H1 (cell line): Measurements from ENCODE around the gene MED12L. TPM values are rescaled to one million over a fixed set of nuclear protein-coding genes. Genes with fewer than 3 reads are reported as not detected.
A peak's percentile ranks its signal among the peaks of the same experiment; 100 is the strongest.

Experiments used
- CTCF ChIA-PET: fragments of 300-600 bp; sonication (Branson Sonifier 250); formaldehyde crosslinking; loops from one replicate; lab custom pipeline; 2021; ENCODE audit not compliant: partially characterized antibody; lab: Charles Lee
- POLR2A ChIA-PET: fragments of 300-600 bp; sonication (Branson Sonifier 250); formaldehyde crosslinking; loops from one replicate; lab custom pipeline; 2021; ENCODE audit warnings: inconsistent platforms; ENCODE audit not compliant: partially characterized antibody; lab: Charles Lee
- DNase-seq, 2 experiments: peaks; one replicate each; pipeline versions ENCODE4 v3.0.0 to v3.0.0-alpha.2; 2010 to 2022; ENCODE audit warnings: low spot score in 2 of 2, low read depth in 1 of 2, mixed read lengths in 1 of 2
- FAIRE-seq: peaks from 2 replicates; lab custom pipeline; 2011; peaks lifted over from hg19 to GRCh38; lab: Jason Lieb, UNC
- H2AFZ ChIP-seq: 2 replicates; pipeline ENCODE4 v1.8.1; 2012; ENCODE audit warnings: low read length, inconsistent platforms
- H2AK5ac ChIP-seq: 2 replicates; pipeline ENCODE4 v1.6.1; 2013; ENCODE audit warnings: low read depth, low read length
- H2BK120ac ChIP-seq: replicated peaks from 2 replicates; pipeline ENCODE3; 2013; ENCODE audit warnings: low read depth, low read length, inconsistent platforms
- H2BK12ac ChIP-seq: 2 replicates; pipeline ENCODE4 v1.6.1; 2013; ENCODE audit warnings: low read depth, low read length
- H2BK15ac ChIP-seq: 2 replicates; pipeline ENCODE4 v1.6.1; 2013; ENCODE audit warnings: low read length
- H2BK20ac ChIP-seq: 2 replicates; pipeline ENCODE4 v1.6.1; 2013; ENCODE audit warnings: low read length
- H2BK5ac ChIP-seq: 2 replicates; pipeline ENCODE4 v1.6.1; 2013; ENCODE audit warnings: low read depth, low read length
- H3K14ac ChIP-seq: 2 replicates; pipeline ENCODE4 v1.6.1; 2013; ENCODE audit warnings: inconsistent platforms; ENCODE audit not compliant: insufficient read length
- H3K18ac ChIP-seq: 2 replicates; pipeline ENCODE4 v1.6.1; 2013; ENCODE audit warnings: low read length; ENCODE audit errors: extremely low read depth
- H3K23ac ChIP-seq: 2 replicates; pipeline ENCODE4 v1.6.1; 2013; ENCODE audit warnings: inconsistent platforms; ENCODE audit not compliant: insufficient read length
- H3K23me2 ChIP-seq: 2 replicates; pipeline ENCODE4 v1.6.1; 2013; ENCODE audit warnings: low read depth, low read length
- H3K27ac ChIP-seq: 2 replicates; pipeline ENCODE4 v1.6.1; 2011; ENCODE audit warnings: low read depth, low read length, inconsistent platforms
- H3K27me3 ChIP-seq, 4 experiments: replicated peaks in 1 of 4; 1 replicate in 1 of 4; 2 replicates in 3 of 4; pipeline versions ENCODE4 v1.6.1 to v1.8.1; 2011 to 2013; ENCODE audit warnings: low read length in 3 of 4, mild to moderate bottlenecking in 3 of 4, inconsistent platforms in 2 of 4, mixed read lengths in 2 of 4, moderate library complexity in 1 of 4; ENCODE audit not compliant: control insufficient read depth in 3 of 4, insufficient read depth in 3 of 4; ENCODE audit errors: extremely low read depth in 1 of 4
- H3K36me3 ChIP-seq, 4 experiments: 2 replicates each; pipeline versions ENCODE4 v1.6.1 to v1.8.1; 2011 to 2013; ENCODE audit warnings: mild to moderate bottlenecking in 4 of 4, low read length in 3 of 4, moderate library complexity in 2 of 4, control low read depth in 1 of 4, inconsistent platforms in 1 of 4; ENCODE audit not compliant: insufficient read depth in 4 of 4, control insufficient read depth in 2 of 4
- H3K4ac ChIP-seq: replicated peaks from 2 replicates; pipeline ENCODE3; 2013; ENCODE audit warnings: low read length, low read depth, mixed read lengths, inconsistent platforms; ENCODE audit not compliant: insufficient read length
- H3K4me1 ChIP-seq, 4 experiments: replicated peaks in 1 of 4; 1 replicate in 1 of 4; 2 replicates in 3 of 4; pipeline versions ENCODE4 v1.6.1 to v1.8.1; 2011 to 2013; ENCODE audit warnings: low read length in 3 of 4, inconsistent platforms in 2 of 4, mixed read lengths in 1 of 4; ENCODE audit not compliant: insufficient read depth in 4 of 4, control insufficient read depth in 3 of 4
- H3K4me2 ChIP-seq, 2 experiments: 2 replicates each; pipeline versions ENCODE4 v1.6.1 to v1.8.1; 2011 to 2013; ENCODE audit warnings: low read depth in 2 of 2, low read length in 2 of 2, control low read depth in 1 of 2, inconsistent platforms in 1 of 2, mild to moderate bottlenecking in 1 of 2; ENCODE audit not compliant: insufficient read depth in 1 of 2
- H3K4me3 ChIP-seq, 4 experiments: fragments of 200-600, 300-600 bp in 1 of 4; sonication (generic), shearing (Covaris generic), sonication (Bioruptor Twin) in 1 of 4; 2 replicates each; pipeline versions ENCODE4 v1.5.1 to v1.8.1; 2011 to 2016; ENCODE audit warnings: low read length in 4 of 4, low read depth in 3 of 4, control low read depth in 2 of 4, inconsistent platforms in 2 of 4, mild to moderate bottlenecking in 2 of 4, mixed read lengths in 1 of 4, moderate library complexity in 1 of 4; ENCODE audit not compliant: insufficient read depth in 2 of 4; ENCODE audit errors: extremely low read depth in 1 of 4
- H3K56ac ChIP-seq: replicated peaks from 2 replicates; pipeline ENCODE3; 2013; ENCODE audit warnings: low read depth, mild to moderate bottlenecking, mixed read lengths, low read length, inconsistent platforms; ENCODE audit not compliant: insufficient read length
- H3K79me1 ChIP-seq: 2 replicates; pipeline ENCODE4 v1.6.1; 2013; ENCODE audit warnings: low read depth, low read length, control low read depth
- H3K79me2 ChIP-seq, 2 experiments: 2 replicates each; pipeline versions ENCODE4 v1.6.1 to v1.8.1; 2012 to 2013; ENCODE audit warnings: low read length in 2 of 2, mild to moderate bottlenecking in 2 of 2, inconsistent platforms in 1 of 2; ENCODE audit not compliant: insufficient read depth in 2 of 2, control insufficient read depth in 1 of 2
- H3K9ac ChIP-seq, 4 experiments: replicated peaks in 1 of 4; 1 replicate in 1 of 4; 2 replicates in 3 of 4; pipeline versions ENCODE4 v1.6.1 to v1.8.1; 2011 to 2013; ENCODE audit warnings: low read depth in 3 of 4, low read length in 3 of 4, control low read depth in 2 of 4, mild to moderate bottlenecking in 2 of 4, moderate library complexity in 2 of 4, inconsistent platforms in 1 of 4; ENCODE audit errors: extremely low read depth in 1 of 4
- H3K9me3 ChIP-seq, 2 experiments: 2 replicates each; pipeline versions ENCODE4 v1.6.1 to v1.8.1; 2012 to 2013; ENCODE audit warnings: mild to moderate bottlenecking in 2 of 2, moderate library complexity in 2 of 2, control low read depth in 1 of 2, inconsistent platforms in 1 of 2, low read depth in 1 of 2, low read length in 1 of 2, mixed read lengths in 1 of 2; ENCODE audit not compliant: insufficient read depth in 2 of 2
- H4K20me1 ChIP-seq, 2 experiments: replicated peaks in 1 of 2; 2 replicates each; pipeline versions ENCODE3 to v1.8.1; 2011 to 2013; ENCODE audit warnings: inconsistent platforms in 2 of 2, low read length in 2 of 2, mild to moderate bottlenecking in 1 of 2; ENCODE audit not compliant: insufficient read depth in 2 of 2, control insufficient read depth in 1 of 2
- H4K5ac ChIP-seq: 2 replicates; pipeline ENCODE4 v1.6.1; 2013; ENCODE audit warnings: low read length, low read depth, mixed read lengths, inconsistent platforms; ENCODE audit not compliant: insufficient read length
- H4K8ac ChIP-seq: 2 replicates; pipeline ENCODE4 v1.8.0; 2013; ENCODE audit warnings: mild to moderate bottlenecking, moderate library complexity, low read length, inconsistent platforms; ENCODE audit not compliant: insufficient read depth; ENCODE audit errors: extremely low read depth
- H4K91ac ChIP-seq: replicated peaks from 2 replicates; pipeline ENCODE3; 2013; ENCODE audit warnings: low read length, mixed read lengths, inconsistent platforms; ENCODE audit not compliant: insufficient read length
- ASH2L ChIP-seq: fragments of 200-600, 300-600 bp; sonication (generic); IDR thresholded peaks from one replicate; pipeline ENCODE4 v1.7.1; 2017; ENCODE audit warnings: low read length
- SIN3A ChIP-seq, 2 experiments: IDR thresholded peaks in 1 of 2; conservative IDR thresholded peaks in 1 of 2; 2 replicates each; pipeline ENCODE4 v1.6.1; 2011 to 2012; ENCODE audit warnings: low read length in 2 of 2, improper control_type of control experiment in 1 of 2, low read depth in 1 of 2, mild to moderate bottlenecking in 1 of 2
- TEAD4 ChIP-seq: IDR thresholded peaks from 2 replicates; pipeline ENCODE4 v1.6.1; 2012; ENCODE audit warnings: low read depth, low read length, inconsistent platforms, mixed read lengths
- polyA plus RNA-seq, 7 experiments: library from polyadenylated mRNA; depleted of rRNA in 3 of 7; stranded (reverse) in 5 of 7; unstranded in 2 of 7; fragments of >200 nt in 5 of 7; fragments of 200-250 nt in 2 of 7; gene quantifications; 1 replicate in 5 of 7; 2 replicates in 1 of 7; 4 replicates in 1 of 7; pipeline versions ENCODE4 v1.2.1 to v1.2.3, GENCODE V29; 2011 to 2013; ENCODE audit warnings: missing spikeins in 2 of 7, mixed read lengths in 2 of 7
- total RNA-seq: library from RNA; stranded (reverse); fragmentation: NEBNext Ultra II Directional; extraction: Animal tissue kit (Norgen Biotek cat#: 25700); gene quantifications from 2 replicates; pipeline ENCODE4 v1.2.1, GENCODE V29; 2021

The MED12L gene
- total and polyA plus RNA-seq, 2 of the 8 experiments (the other 6 are each of a cell fraction or from before 2014, with no cell fraction given): 3.6 to 26.2 TPM

GRCh38 chr3:151307131-151307530 is 221.7 kb downstream of the MED12L start:
- Histone ChIP-seq H3K4ac (no peak overlapping the region), H3K23ac (no peak overlapping the region), H3K4me3 (no peak overlapping the region), H2BK20ac (no peak overlapping the region), H3K27me3 (0 out of 7 replicates have a peak, but pooled peaks cover 0 to 3% (median 0%) of the 10 kb centered on the region in 4 experiments), H3K36me3 (no peaks in the 10 kb centered on the region), H3K9me3 (no peaks in the 10 kb centered on the region), H4K91ac (no peak overlapping the region), H3K56ac (no peak overlapping the region), H2BK15ac (no peak overlapping the region), H3K9ac (no peak overlapping the region), H3K14ac (no peak overlapping the region), H2AFZ (no peak overlapping the region), H3K79me1 (no peaks in the 10 kb centered on the region), H4K5ac (no peak overlapping the region), H2BK120ac (no peak overlapping the region), H3K18ac (no peak overlapping the region), H3K4me2 (peak overlapping the region in 1 of 2 experiments; percentile 36; a peak in 1 of 4 replicates), H2BK12ac (no peak overlapping the region), H4K8ac (no peak overlapping the region), H4K20me1 (peaks cover 0 to 2% of the 10 kb centered on the region in 2 experiments), H3K4me1 (peaks cover 7 to 28% (median 16%) of the 10 kb centered on the region in 4 experiments), H2BK5ac (no peak overlapping the region), H3K79me2 (no peaks in the 10 kb centered on the region), H3K23me2 (no peaks in the 10 kb centered on the region), H3K27ac (no peak overlapping the region), H2AK5ac (no peak overlapping the region)
- ChIA-PET CTCF (interaction anchor here (0.7 to 1.5 kb wide), 9 partner anchors 9 to 505 kb away, joined by 3 to 5 read pairs (median 3); partner anchors contain the start of gene GPR87), POLR2A (no interaction called here)
- FAIRE-seq (no peak), DNase-seq (no peak)
- 0 out of 2 replicates have a peak, but pooled peaks have one; percentile 11 for TF ChIP-seq TEAD4
- no peak for TF ChIP-seq SIN3A (conservative IDR thresholded peaks at IDR 0.05 in 1 of 2, IDR thresholded peaks at IDR 0.05 in 1 of 2; ENCODE audit: low read depth in 1 of 2, low read length in 2 of 2)
- TF ChIP-seq ASH2L: no peak
